K562 (cell line): ENCODE results near the gene PCSK2. TPM values are rescaled to one million over a fixed set of nuclear protein-coding genes. Genes with fewer than 3 reads are reported as not detected.

ENCODE experiments used
- ATAC-seq: fragments of 200-7000 bp; cut with Tn5 transposase; 3 replicates; pipeline ENCODE4 v1.9.1; 2020; ENCODE audit warnings: moderate library complexity
- BruUV-seq: library from RNA; stranded (reverse); fragments of 400-500 nt; replicated peaks from 2 replicates; lab custom pipeline; 2021; lab: Mats Ljungman, UMichigan
- CTCF ChIA-PET: fragments of 300-600 bp; formaldehyde crosslinking; extraction: SDS; loops from one replicate; lab custom pipeline; 2021; ENCODE audit warnings: low intra/inter-chr PET ratio; lab: Yijun Ruan, JAX
- POLR2A ChIA-PET: fragments of 300-600, 350-650 bp; sonication (Branson Sonifier 250); formaldehyde crosslinking; extraction: SDS; loops from one replicate; lab custom pipeline; 2021; ENCODE audit warnings: antibody characterized with exemption, inconsistent platforms; lab: Yijun Ruan, JAX
- DNase-seq, 4 experiments: peaks; one replicate each; pipeline versions ENCODE4 v3.0.0 to v3.0.0-alpha.2; 2011 to 2018; ENCODE audit warnings: low spot score in 3 of 4, mixed read lengths in 3 of 4; ENCODE audit errors: extremely low read depth in 1 of 4
- FAIRE-seq: peaks from 2 replicates; lab custom pipeline; 2011; peaks lifted over from hg19 to GRCh38; lab: Jason Lieb, UNC
- H2AFZ ChIP-seq: 2 replicates; pipeline ENCODE4 v1.6.0; 2011; ENCODE audit warnings: low read depth, low read length, control low read depth, inconsistent platforms
- H3K27ac ChIP-seq: fragments of 200-600 bp; 3 replicates; pipeline ENCODE4 v1.8.0; 2011; ENCODE audit warnings: low read depth, mild to moderate bottlenecking, control low read depth, inconsistent platforms, low read length, moderate library complexity, mixed read lengths; ENCODE audit errors: extremely low read depth
- H3K27me3 ChIP-seq, 2 experiments: fragments of 300-600 bp in 1 of 2; 2 replicates in 1 of 2; 3 replicates in 1 of 2; pipeline versions ENCODE4 v1.6.0 to v1.8.0; 2011; ENCODE audit warnings: inconsistent platforms in 2 of 2, low read length in 2 of 2, mild to moderate bottlenecking in 1 of 2, mixed read lengths in 1 of 2, moderate library complexity in 1 of 2; ENCODE audit not compliant: control insufficient read depth in 2 of 2, insufficient read depth in 2 of 2
- H3K36me3 ChIP-seq: fragments of 300-600 bp; 3 replicates; pipeline ENCODE4 v1.8.0; 2011; ENCODE audit warnings: mild to moderate bottlenecking, low read length, inconsistent platforms; ENCODE audit not compliant: control insufficient read depth, insufficient read depth
- H3K4me1 ChIP-seq, 2 experiments: fragments of 200-600 bp in 1 of 2; replicated peaks in 1 of 2; 2 replicates in 1 of 2; 3 replicates in 1 of 2; pipeline versions ENCODE4 v1.5.1 to v1.8.0; 2011; ENCODE audit warnings: inconsistent platforms in 2 of 2, low read length in 2 of 2, mild to moderate bottlenecking in 1 of 2, mixed read lengths in 1 of 2, moderate library complexity in 1 of 2; ENCODE audit not compliant: control insufficient read depth in 2 of 2, insufficient read depth in 2 of 2
- H3K4me2 ChIP-seq: 2 replicates; pipeline ENCODE4 v1.6.1; 2011; ENCODE audit warnings: low read length, control low read depth, inconsistent platforms, mixed read lengths; ENCODE audit not compliant: insufficient read depth
- H3K4me3 ChIP-seq: fragments of 200-600 bp; sonication (generic), shearing (Covaris generic); 2 replicates; pipeline ENCODE4 v1.5.1; 2016; ENCODE audit warnings: control low read depth, inconsistent platforms
- H3K79me2 ChIP-seq: fragments of 200-600 bp; 3 replicates; pipeline ENCODE4 v1.8.0; 2011; ENCODE audit warnings: low read length, inconsistent platforms; ENCODE audit not compliant: control insufficient read depth, insufficient read depth
- H3K9ac ChIP-seq, 2 experiments: 2 replicates each; pipeline versions ENCODE4 v1.6.0 to v1.6.1; 2011; ENCODE audit warnings: low read depth in 2 of 2, low read length in 2 of 2, control low read depth in 1 of 2, inconsistent platforms in 1 of 2, mild to moderate bottlenecking in 1 of 2, mixed read lengths in 1 of 2; ENCODE audit not compliant: insufficient read depth in 1 of 2
- H3K9me1 ChIP-seq: one replicate; pipeline ENCODE4 v1.6.0; 2011; ENCODE audit warnings: inconsistent platforms, mild to moderate bottlenecking, low read length, moderate library complexity; ENCODE audit not compliant: control insufficient read depth, insufficient read depth
- H3K9me3 ChIP-seq: replicated peaks from 2 replicates; pipeline ENCODE4 v1.5.1; 2011; ENCODE audit warnings: low read depth, low read length, inconsistent platforms; ENCODE audit not compliant: control insufficient read depth, insufficient read depth
- H4K20me1 ChIP-seq: replicated peaks from 2 replicates; pipeline ENCODE4 v1.6.1; 2011; ENCODE audit warnings: low read length, inconsistent platforms, mixed read lengths; ENCODE audit not compliant: control insufficient read depth, insufficient read depth
- DACH1 ChIP-seq: fragments of 450-650 bp; IDR thresholded peaks from 2 replicates; pipeline ENCODE4 v1.6.1; 2018; ENCODE audit not compliant: partially characterized antibody
- WGBS: fragments of 100-300 bp; shearing (Covaris generic); methylation state at CpG from one replicate; pipeline ENCODE4 v1.1.6; 2016; ENCODE audit warnings: low coverage, mixed read lengths; ENCODE audit not compliant: insufficient coverage; ENCODE audit errors: missing lambda C conversion rate; 5-methylcytosine and 5-hydroxymethylcytosine counted together
- in situ Hi-C: fragments of 300-500 bp; cut with MboI; formaldehyde crosslinking; loops from 4 replicates; pipeline ENCODE4 v1.15.0; 2018; ENCODE audit warnings: inconsistent platforms, mixed read lengths
- intact Hi-C: fragments of 100-400 bp; cut with micrococcal nuclease; formaldehyde crosslinking; loops from 2 replicates; pipeline ENCODE4 v1.14.2; 2022
- polyA plus RNA-seq, 8 experiments: library from polyadenylated mRNA; depleted of rRNA in 4 of 8; stranded (reverse) in 5 of 8; unstranded in 3 of 8; fragments of >200 nt; fragmentation: Nextera tagmentation in 2 of 8; fragmentation: Illumina TruSeq in 1 of 8; extraction: Ambion mirVana in 2 of 8; extraction: Trizol in 1 of 8; gene quantifications; 2 replicates each; pipeline versions ENCODE4 v1.2.1 to v1.2.3, GENCODE V29; 2011 to 2014; ENCODE audit warnings: inconsistent platforms in 1 of 8, missing spikeins in 1 of 8
- total RNA-seq, 7 experiments: library from RNA; depleted of rRNA in 6 of 7; stranded (reverse); fragments of >200 nt in 6 of 7; fragmentation: Illumina TruSeq in 2 of 7; extraction: Trizol in 2 of 7; gene quantifications; 2 replicates each; pipeline versions ENCODE4 v1.2.1 to v1.2.3, GENCODE V29; 2011 to 2021; ENCODE audit warnings: low replicate concordance in 1 of 7
- TF ChIP-seq, protein P1 (sequence below): sonication (generic); formaldehyde crosslinking; IDR thresholded peaks from 2 replicates; pipeline ENCODE4 v1.8.1; 2022; ENCODE audit warnings: missing genetic modification reagents
- TF ChIP-seq, protein P2 (sequence below): sonication (generic); formaldehyde crosslinking; IDR thresholded peaks from 2 replicates; pipeline ENCODE4 v1.8.1; 2023; ENCODE audit warnings: missing genetic modification reagents, mild to moderate bottlenecking, borderline replicate concordance

The PCSK2 gene
- total and polyA plus RNA-seq, 9 of the 15 experiments (the other 6 are each of a cell fraction or from before 2014, with no cell fraction given): 0.04 to 0.07 (median 0.05) TPM; not detected in 6

DNA sequence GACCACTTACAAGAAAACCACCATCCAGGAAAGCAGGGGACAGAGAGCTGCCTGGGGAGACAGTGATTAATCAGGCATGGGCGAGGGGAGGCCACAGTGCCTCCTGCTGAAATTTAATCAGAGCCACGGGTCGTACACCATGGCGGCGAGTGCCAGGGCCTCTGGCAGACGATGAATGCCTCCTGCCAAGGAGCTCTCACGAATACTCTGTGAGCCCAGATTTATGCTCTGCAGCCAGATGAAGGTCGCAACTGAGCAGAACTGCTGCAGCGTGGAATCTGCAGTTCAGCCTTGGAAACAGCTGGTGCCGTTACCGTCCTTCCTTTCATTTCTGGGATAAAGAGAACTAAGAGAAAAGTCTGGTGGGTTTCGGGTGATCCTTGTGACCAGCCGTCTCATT, 218.7 kb downstream of the PCSK2 start:
- no peaks in the 10 kb centered on the region; a peak in 1 of 5 replicates for H3K4me1 ChIP-seq
- under 1% methylated on average over 12 of the region's 13 CpGs for WGBS

More for the DNA sequence above, 218.7 kb downstream of the PCSK2 start:
- intact Hi-C loops: no loop called here
- Histone ChIP-seq H3K27ac (no peak overlapping the region), H3K9me1 (no peaks in the 10 kb centered on the region), H3K9ac (no peak overlapping the region), H3K4me3 (no peak overlapping the region), H3K27me3 (no peaks in the 10 kb centered on the region; a peak in 1 of 5 replicates), H3K36me3 (no peaks in the 10 kb centered on the region), H3K79me2 (no peaks in the 10 kb centered on the region), H4K20me1 (no peaks in the 10 kb centered on the region)
- DNase-seq (no peak), ATAC-seq (no peak), FAIRE-seq (no peak)
- in situ Hi-C loops: no loop called here
- CTCF ChIA-PET: no interaction called here
- TF ChIP-seq DACH1: no peak
- TF ChIP-seq, protein P1, sequence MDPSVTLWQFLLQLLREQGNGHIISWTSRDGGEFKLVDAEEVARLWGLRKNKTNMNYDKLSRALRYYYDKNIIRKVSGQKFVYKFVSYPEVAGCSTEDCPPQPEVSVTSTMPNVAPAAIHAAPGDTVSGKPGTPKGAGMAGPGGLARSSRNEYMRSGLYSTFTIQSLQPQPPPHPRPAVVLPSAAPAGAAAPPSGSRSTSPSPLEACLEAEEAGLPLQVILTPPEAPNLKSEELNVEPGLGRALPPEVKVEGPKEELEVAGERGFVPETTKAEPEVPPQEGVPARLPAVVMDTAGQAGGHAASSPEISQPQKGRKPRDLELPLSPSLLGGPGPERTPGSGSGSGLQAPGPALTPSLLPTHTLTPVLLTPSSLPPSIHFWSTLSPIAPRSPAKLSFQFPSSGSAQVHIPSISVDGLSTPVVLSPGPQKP (CRISPR knock-in tag): no peak
- TF ChIP-seq, protein P2, sequence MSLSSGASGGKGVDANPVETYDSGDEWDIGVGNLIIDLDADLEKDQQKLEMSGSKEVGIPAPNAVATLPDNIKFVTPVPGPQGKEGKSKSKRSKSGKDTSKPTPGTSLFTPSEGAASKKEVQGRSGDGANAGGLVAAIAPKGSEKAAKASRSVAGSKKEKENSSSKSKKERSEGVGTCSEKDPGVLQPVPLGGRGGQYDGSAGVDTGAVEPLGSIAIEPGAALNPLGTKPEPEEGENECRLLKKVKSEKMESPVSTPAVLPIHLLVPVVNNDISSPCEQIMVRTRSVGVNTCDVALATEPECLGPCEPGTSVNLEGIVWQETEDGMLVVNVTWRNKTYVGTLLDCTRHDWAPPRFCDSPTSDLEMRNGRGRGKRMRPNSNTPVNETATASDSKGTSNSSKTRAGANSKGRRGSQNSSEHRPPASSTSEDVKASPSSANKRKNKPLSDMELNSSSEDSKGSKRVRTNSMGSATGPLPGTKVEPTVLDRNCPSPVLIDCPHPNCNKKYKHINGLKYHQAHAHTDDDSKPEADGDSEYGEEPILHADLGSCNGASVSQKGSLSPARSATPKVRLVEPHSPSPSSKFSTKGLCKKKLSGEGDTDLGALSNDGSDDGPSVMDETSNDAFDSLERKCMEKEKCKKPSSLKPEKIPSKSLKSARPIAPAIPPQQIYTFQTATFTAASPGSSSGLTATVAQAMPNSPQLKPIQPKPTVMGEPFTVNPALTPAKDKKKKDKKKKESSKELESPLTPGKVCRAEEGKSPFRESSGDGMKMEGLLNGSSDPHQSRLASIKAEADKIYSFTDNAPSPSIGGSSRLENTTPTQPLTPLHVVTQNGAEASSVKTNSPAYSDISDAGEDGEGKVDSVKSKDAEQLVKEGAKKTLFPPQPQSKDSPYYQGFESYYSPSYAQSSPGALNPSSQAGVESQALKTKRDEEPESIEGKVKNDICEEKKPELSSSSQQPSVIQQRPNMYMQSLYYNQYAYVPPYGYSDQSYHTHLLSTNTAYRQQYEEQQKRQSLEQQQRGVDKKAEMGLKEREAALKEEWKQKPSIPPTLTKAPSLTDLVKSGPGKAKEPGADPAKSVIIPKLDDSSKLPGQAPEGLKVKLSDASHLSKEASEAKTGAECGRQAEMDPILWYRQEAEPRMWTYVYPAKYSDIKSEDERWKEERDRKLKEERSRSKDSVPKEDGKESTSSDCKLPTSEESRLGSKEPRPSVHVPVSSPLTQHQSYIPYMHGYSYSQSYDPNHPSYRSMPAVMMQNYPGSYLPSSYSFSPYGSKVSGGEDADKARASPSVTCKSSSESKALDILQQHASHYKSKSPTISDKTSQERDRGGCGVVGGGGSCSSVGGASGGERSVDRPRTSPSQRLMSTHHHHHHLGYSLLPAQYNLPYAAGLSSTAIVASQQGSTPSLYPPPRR (CRISPR knock-in tag): no peak
- TF ChIP-seq, all 486 proteins: peak for 0
- no peak overlapping the region for H2AFZ ChIP-seq
- POLR2A ChIA-PET: interaction anchor here (0.8 kb wide), 1 partner anchor 15 kb away, joined by 3 read pairs; no protein-coding TSS in a partner anchor
- BruUV-seq: no TSS peak
- no peaks in the 10 kb centered on the region for H3K9me3 ChIP-seq
- H3K4me2 ChIP-seq: no peak overlapping the region
